C4-2B (cell line): ENCODE results near the gene TNPO1.

Experiments
- H3K27ac ChIP-seq: fragments of 450-650 bp; 2 replicates; pipeline ENCODE4 v1.5.1; 2017
- CTCF ChIP-seq: fragments of 450-650 bp; conservative IDR thresholded peaks from 2 replicates; pipeline ENCODE4 v1.5.1; 2017; ENCODE audit warnings: mild to moderate bottlenecking
- ZFX ChIP-seq: fragments of 450-650 bp; IDR thresholded peaks from 2 replicates; pipeline ENCODE4 v1.6.1; 2017

Gene TNPO1

GRCh38 chr5:72878854-72879253, 62.4 kb downstream of the TNPO1 start:
- TF ChIP-seq CTCF = peak; percentile 26
- TF ChIP-seq ZFX = no peak
- H3K27ac ChIP-seq = no peak overlapping the region

- TF ChIP-seq ZFX = no peak
- TF ChIP-seq CTCF = no peak
- no peak overlapping the region for H3K27ac ChIP-seq
These were observed 66.5 kb downstream of the TNPO1 start for GRCh38 chr5:72882989-72883388.

GRCh38 chr5:72883850-72884249, 67.4 kb downstream of the TNPO1 start:
- TF ChIP-seq ZFX (no peak), CTCF (no peak)
- no peak overlapping the region for H3K27ac ChIP-seq

GRCh38 chr5:72884892-72885291, 68.4 kb downstream of the TNPO1 start:
- no peak overlapping the region for H3K27ac ChIP-seq
- TF ChIP-seq ZFX (no peak), CTCF (no peak)

- TF ChIP-seq ZFX (no peak), CTCF (no peak)
- no peak overlapping the region for H3K27ac ChIP-seq
These were observed 69.4 kb downstream of the TNPO1 start for GRCh38 chr5:72885824-72886223.

- no peak overlapping the region for H3K27ac ChIP-seq
- TF ChIP-seq CTCF (no peak), ZFX (no peak)
These were observed 72.1 kb downstream of the TNPO1 start for GRCh38 chr5:72888595-72888994.

- TF ChIP-seq CTCF = no peak
- TF ChIP-seq ZFX = no peak
- no peak overlapping the region for H3K27ac ChIP-seq
These were observed 72.9 kb downstream of the TNPO1 start for GRCh38 chr5:72889324-72889723.
